Suprapubic skin (tissue), 4 donors: Measurements from ENCODE around the gene GNAZ. TPM values are rescaled to one million over a fixed set of nuclear protein-coding genes. Genes with fewer than 3 reads are reported as not detected.

ENCODE experiments used
- DNase-seq, 2 donors: peaks; one replicate each; pipeline ENCODE4 v3.0.0-alpha.2; 2019; ENCODE audit warnings: low spot score in 2 of 2
- H3K27ac ChIP-seq: fragments of 200-600 bp; sonication (generic); one replicate; pipeline ENCODE4 v1.5.1; 2019
- H3K27me3 ChIP-seq: fragments of 200-600 bp; sonication (generic); one replicate; pipeline ENCODE4 v1.5.1; 2019
- H3K36me3 ChIP-seq: fragments of 200-600 bp; sonication (generic); one replicate; pipeline ENCODE4 v1.5.1; 2019
- H3K4me1 ChIP-seq: fragments of 200-600 bp; sonication (generic); one replicate; pipeline ENCODE4 v1.5.1; 2019
- H3K4me3 ChIP-seq: fragments of 200-600 bp; sonication (generic); one replicate; pipeline ENCODE4 v1.5.1; 2019; ENCODE audit warnings: mild to moderate bottlenecking
- H3K9me3 ChIP-seq: fragments of 200-600 bp; sonication (generic); one replicate; pipeline ENCODE4 v1.5.1; 2019
- EP300 ChIP-seq: sonication (generic); formaldehyde crosslinking; IDR thresholded peaks from one replicate; pipeline ENCODE4 v1.6.1; 2017; ENCODE audit warnings: antibody characterized with exemption
- POLR2A ChIP-seq, 2 donors: fragments of 450-650 bp; IDR thresholded peaks; one replicate each; pipeline ENCODE4 v1.6.1; 2017; ENCODE audit warnings: antibody characterized with exemption in 2 of 2, mild to moderate bottlenecking in 2 of 2, moderate library complexity in 2 of 2
- POLR2AphosphoS5 ChIP-seq, 3 donors: sonication (generic); formaldehyde crosslinking; IDR thresholded peaks; one replicate each; pipeline ENCODE4 v1.6.1; 2017; ENCODE audit warnings: antibody characterized with exemption in 3 of 3
- WGBS: methylation state at CpG from one replicate; pipeline ENCODE4 v1.1.5; 2018; 5-methylcytosine and 5-hydroxymethylcytosine counted together
- total RNA-seq, 4 donors: library from RNA; depleted of rRNA; stranded (reverse); fragments of >200 nt; gene quantifications; one replicate each; pipeline ENCODE4 v1.1.0, GENCODE V29; 2016
- TF ChIP-seq, protein P1 (sequence below), 2 donors: fragments of 200-600 bp in 1 of 2; fragments of 450-650 bp in 1 of 2; sonication (generic) in 1 of 2; IDR thresholded peaks; one replicate each; pipeline ENCODE4 v1.5.1; 2016 to 2019; ENCODE audit warnings: antibody characterized with exemption in 2 of 2, mild to moderate bottlenecking in 1 of 2, moderate library complexity in 1 of 2

The GNAZ gene
- total RNA-seq, 4 donors from 2014 or later: 2.1 to 5.8 (median 3.0) TPM

DNA sequence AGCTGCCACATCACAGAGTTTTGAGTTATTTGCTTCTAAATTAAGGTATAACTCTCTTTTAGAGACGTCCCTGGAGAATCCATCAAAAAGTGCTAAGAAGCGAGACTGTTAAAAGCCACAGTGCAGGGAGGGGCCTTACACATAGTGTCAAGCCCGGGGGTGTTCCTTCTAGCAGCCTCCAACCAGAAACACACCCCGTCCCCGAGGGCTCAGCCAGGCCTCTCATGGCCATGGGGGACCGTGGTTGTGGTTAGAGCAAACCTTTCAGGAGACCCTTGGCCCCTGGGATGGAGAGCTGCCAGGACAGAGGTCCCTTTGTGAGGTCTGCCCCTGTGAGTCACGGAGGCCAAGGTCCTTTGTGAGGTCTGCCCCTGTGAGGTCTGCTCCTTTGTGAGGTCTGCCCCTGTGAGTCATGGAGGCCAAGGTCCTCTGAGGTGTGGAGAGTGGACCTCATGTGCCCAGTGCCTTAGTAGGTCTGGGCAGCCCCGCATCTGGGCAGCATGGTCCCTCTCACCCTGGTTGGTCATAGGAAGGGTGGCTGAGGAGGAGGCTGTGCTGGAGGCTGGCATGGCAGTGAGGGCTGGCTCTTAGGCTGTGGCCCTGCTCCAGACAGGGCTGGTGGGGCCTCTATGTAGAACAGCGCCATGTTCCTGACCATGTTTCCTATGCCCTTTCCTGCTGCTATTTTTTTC lies 5.4 kb downstream of the GNAZ start:
- no peak overlapping the region for H3K4me3 ChIP-seq
- H3K27ac ChIP-seq: no peak overlapping the region
- H3K27me3 ChIP-seq: no peaks in the 10 kb centered on the region
- H3K4me1 ChIP-seq: peaks cover 6% of the 10 kb centered on the region
- DNase-seq: no peak
- whole genome bisulfite sequencing: 79% methylated on average over 8 of the region's 9 CpGs
- TF ChIP-seq, protein P1, sequence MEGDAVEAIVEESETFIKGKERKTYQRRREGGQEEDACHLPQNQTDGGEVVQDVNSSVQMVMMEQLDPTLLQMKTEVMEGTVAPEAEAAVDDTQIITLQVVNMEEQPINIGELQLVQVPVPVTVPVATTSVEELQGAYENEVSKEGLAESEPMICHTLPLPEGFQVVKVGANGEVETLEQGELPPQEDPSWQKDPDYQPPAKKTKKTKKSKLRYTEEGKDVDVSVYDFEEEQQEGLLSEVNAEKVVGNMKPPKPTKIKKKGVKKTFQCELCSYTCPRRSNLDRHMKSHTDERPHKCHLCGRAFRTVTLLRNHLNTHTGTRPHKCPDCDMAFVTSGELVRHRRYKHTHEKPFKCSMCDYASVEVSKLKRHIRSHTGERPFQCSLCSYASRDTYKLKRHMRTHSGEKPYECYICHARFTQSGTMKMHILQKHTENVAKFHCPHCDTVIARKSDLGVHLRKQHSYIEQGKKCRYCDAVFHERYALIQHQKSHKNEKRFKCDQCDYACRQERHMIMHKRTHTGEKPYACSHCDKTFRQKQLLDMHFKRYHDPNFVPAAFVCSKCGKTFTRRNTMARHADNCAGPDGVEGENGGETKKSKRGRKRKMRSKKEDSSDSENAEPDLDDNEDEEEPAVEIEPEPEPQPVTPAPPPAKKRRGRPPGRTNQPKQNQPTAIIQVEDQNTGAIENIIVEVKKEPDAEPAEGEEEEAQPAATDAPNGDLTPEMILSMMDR (IDR thresholded peaks at IDR 0.05): no peak
- no peak for TF ChIP-seq POLR2AphosphoS5 (IDR thresholded peaks at IDR 0.05)
- no peak for TF ChIP-seq EP300
- TF ChIP-seq POLR2A (IDR thresholded peaks at IDR 0.05): no peak
- no peaks in the 10 kb centered on the region for H3K36me3 ChIP-seq
- no peaks in the 10 kb centered on the region for H3K9me3 ChIP-seq

DNA sequence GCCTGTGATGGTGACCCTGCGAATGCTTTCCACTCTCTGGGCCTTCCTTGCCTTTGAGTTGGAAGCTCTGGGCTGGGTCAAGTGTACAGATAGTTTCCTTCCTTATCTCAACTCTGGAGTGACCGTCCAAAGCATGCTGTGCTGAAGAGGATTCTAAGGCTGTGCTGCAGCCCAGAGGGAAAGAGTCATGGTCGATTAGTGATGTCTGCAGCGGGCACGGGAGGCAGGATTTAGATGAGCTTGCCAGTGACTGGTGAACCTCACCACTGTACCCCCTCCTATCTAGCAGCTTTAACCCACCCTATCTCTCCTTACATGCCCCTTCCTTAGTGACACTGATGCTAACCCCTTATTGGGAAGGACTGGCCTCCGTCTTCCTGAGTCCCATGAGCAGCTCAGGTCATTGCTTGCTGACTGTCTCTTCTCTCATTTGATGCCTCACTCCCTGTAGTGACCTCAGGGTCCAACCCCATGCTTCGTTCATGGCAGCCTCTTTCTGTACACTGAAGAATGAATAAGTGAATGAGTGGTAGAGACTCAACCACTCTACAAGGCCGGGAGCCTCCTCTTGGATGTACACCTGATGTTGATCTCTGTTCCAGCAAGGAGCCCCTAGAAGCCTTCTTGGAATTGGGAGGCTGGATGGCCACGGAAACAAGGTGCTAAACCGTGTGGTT lies 6.7 kb downstream of the GNAZ start:
- H3K9me3 ChIP-seq: no peaks in the 10 kb centered on the region
- H3K4me1 ChIP-seq: no peaks in the 10 kb centered on the region
- no peaks in the 10 kb centered on the region for H3K27me3 ChIP-seq
- no peak for TF ChIP-seq EP300
- TF ChIP-seq POLR2A (IDR thresholded peaks at IDR 0.05): no peak
- TF ChIP-seq, protein P1 (IDR thresholded peaks at IDR 0.05): no peak
- TF ChIP-seq POLR2AphosphoS5 (IDR thresholded peaks at IDR 0.05): no peak
- H3K27ac ChIP-seq: no peak overlapping the region
- 91% methylated on average over 10 of the region's 10 CpGs for WGBS
- H3K36me3 ChIP-seq: no peaks in the 10 kb centered on the region
- no peak for DNase-seq
- no peak overlapping the region for H3K4me3 ChIP-seq

DNA sequence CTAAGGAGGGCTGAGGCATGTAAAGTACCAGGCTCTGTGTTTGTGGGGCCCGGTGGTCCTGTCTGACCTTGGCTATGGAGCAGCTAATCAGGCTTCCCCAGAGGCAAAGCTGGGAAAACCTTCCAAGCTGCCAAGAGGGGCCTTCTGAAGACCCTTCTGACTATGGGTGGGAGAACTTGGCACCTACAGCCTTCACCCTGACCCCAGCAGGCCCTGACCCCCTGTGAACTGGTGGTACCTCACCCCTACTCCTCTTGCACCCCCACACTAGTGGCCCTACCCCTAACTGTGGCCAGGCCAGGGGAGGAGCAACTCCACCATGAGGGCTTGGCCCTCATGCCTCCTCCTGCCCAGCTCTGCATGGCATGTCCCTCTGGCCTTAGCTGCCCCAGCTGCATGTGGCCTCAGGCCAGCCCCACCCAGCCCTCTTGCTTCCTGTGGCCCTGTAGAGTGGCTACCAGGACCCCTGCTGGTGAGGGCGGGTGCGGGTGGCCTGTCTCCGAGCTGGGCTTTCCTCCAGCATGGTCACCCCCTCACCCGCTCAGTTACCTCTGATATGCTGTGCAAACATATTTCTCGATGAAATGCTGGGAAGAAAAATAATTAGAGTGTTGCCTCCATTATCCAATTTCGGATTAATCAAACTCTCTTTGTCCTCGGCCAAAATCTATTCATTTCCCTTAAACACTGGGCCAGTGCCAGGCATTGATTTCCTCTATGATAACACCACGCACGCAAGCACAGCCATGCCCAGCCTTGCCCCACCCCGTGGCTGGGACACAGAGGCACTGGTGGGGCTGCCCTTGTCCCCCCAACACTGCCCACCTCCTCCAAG lies 7.5 kb downstream of the GNAZ start:
- no peak for DNase-seq
- 62% methylated on average over 11 of the region's 11 CpGs for WGBS
- TF ChIP-seq, protein P1 (IDR thresholded peaks at IDR 0.05): no peak
- TF ChIP-seq EP300 (no peak), POLR2A (IDR thresholded peaks at IDR 0.05) (no peak), POLR2AphosphoS5 (IDR thresholded peaks at IDR 0.05) (no peak)

DNA sequence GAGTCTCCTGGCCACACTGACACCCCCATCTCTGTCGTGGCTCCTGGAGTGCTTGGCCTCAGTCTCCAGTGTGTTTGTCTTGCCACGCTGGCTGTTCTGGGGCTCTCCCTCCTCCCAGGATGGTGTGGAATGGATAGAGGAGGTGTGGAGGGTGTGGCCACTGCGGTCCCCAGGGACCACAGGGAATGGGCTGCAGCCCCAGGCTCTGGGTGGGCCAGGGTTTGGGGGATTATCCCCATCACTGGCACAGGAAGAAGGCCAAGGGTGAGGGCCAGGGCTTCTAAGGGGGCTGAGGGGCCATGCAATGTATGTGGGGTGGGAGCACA lies 8.1 kb downstream of the GNAZ start:
- H3K36me3 ChIP-seq: no peaks in the 10 kb centered on the region
- no peak overlapping the region for H3K4me3 ChIP-seq
- WGBS: 80% methylated on average over 3 of the region's 3 CpGs
- H3K9me3 ChIP-seq: no peaks in the 10 kb centered on the region
- TF ChIP-seq POLR2A (IDR thresholded peaks at IDR 0.05) (no peak), POLR2AphosphoS5 (IDR thresholded peaks at IDR 0.05) (no peak), EP300 (no peak)
- TF ChIP-seq, protein P1 (IDR thresholded peaks at IDR 0.05): no peak
- no peaks in the 10 kb centered on the region for H3K4me1 ChIP-seq
- no peak overlapping the region for H3K27ac ChIP-seq
- no peak for DNase-seq
- no peaks in the 10 kb centered on the region for H3K27me3 ChIP-seq

More for the DNA sequence above, 7.5 kb downstream of the GNAZ start:
- H3K4me1 ChIP-seq: no peaks in the 10 kb centered on the region
- H3K9me3 ChIP-seq: no peaks in the 10 kb centered on the region
- no peak overlapping the region for H3K4me3 ChIP-seq
- H3K36me3 ChIP-seq: no peaks in the 10 kb centered on the region
- no peaks in the 10 kb centered on the region for H3K27me3 ChIP-seq
- H3K27ac ChIP-seq: no peak overlapping the region
